Spleen (tissue), 11 donors: ENCODE measurements around the gene CDC42BPA. TPM values are rescaled to one million over a fixed set of nuclear protein-coding genes. Genes with fewer than 3 reads are reported as not detected.
"Not testable (repeated sequence)": the region's sequence is repeated elsewhere in the genome, so short reads cannot be mapped to it uniquely, and the experiment has no call there.

Experiments used
- DNase-seq: peaks from one replicate; pipeline ENCODE4 v3.0.0-alpha.2; 2020
- H3K27ac ChIP-seq, 8 donors: fragments of 200-600 bp; sonication (generic) in 7 of 8; 1 replicate in 4 of 8; 2 replicates in 4 of 8; pipeline versions ENCODE4 v1.5.0 to v1.8.0; 2016 to 2021; ENCODE audit warnings: inconsistent platforms in 4 of 8, mild to moderate bottlenecking in 4 of 8, moderate library complexity in 1 of 8
- H3K27me3 ChIP-seq, 7 donors: fragments of 200-600 bp; sonication (generic) in 6 of 7; replicated peaks in 1 of 7; 1 replicate in 4 of 7; 2 replicates in 3 of 7; pipeline versions ENCODE4 v1.5.0 to v1.8.0; 2016 to 2021; ENCODE audit warnings: inconsistent platforms in 3 of 7, mild to moderate bottlenecking in 1 of 7
- H3K36me3 ChIP-seq, 6 donors: fragments of 200-600 bp; sonication (generic) in 5 of 6; 1 replicate in 4 of 6; 2 replicates in 2 of 6; pipeline versions ENCODE4 v1.5.0 to v1.8.0; 2016 to 2021; ENCODE audit warnings: inconsistent platforms in 2 of 6
- H3K4me1 ChIP-seq, 6 donors: fragments of 200-600 bp; sonication (generic) in 5 of 6; 1 replicate in 3 of 6; 2 replicates in 3 of 6; pipeline versions ENCODE4 v1.5.0 to v1.8.0; 2016 to 2021; ENCODE audit warnings: inconsistent platforms in 3 of 6
- H3K4me3 ChIP-seq, 8 donors: fragments of 200-600 bp; sonication (generic) in 7 of 8; 1 replicate in 4 of 8; 2 replicates in 4 of 8; pipeline versions ENCODE4 v1.5.0 to v1.8.0; 2016 to 2021; ENCODE audit warnings: inconsistent platforms in 4 of 8, mild to moderate bottlenecking in 4 of 8, moderate library complexity in 2 of 8
- H3K9me3 ChIP-seq, 8 donors: fragments of 200-600 bp; sonication (generic) in 7 of 8; 1 replicate in 4 of 8; 2 replicates in 4 of 8; pipeline versions ENCODE4 v1.5.0 to v1.8.0; 2016 to 2021; ENCODE audit warnings: inconsistent platforms in 4 of 8
- CTCF ChIP-seq, 11 experiments: fragments of 200-600 bp in 7 of 11; fragments of 450-650 bp in 4 of 11; sonication (generic) in 4 of 11; IDR thresholded peaks in 8 of 11; conservative IDR thresholded peaks in 3 of 11; 1 replicate in 7 of 11; 2 replicates in 4 of 11; pipeline versions ENCODE4 v1.4.0 to v1.8.0; 2016 to 2021; ENCODE audit warnings: antibody characterized with exemption in 11 of 11, inconsistent platforms in 4 of 11, mild to moderate bottlenecking in 1 of 11
- POLR2A ChIP-seq, 3 donors: fragments of 450-650 bp; IDR thresholded peaks; one replicate each; pipeline ENCODE4 v1.5.1; 2017; ENCODE audit warnings: antibody characterized with exemption in 3 of 3, mild to moderate bottlenecking in 1 of 3
- POLR2AphosphoS5 ChIP-seq, 3 donors: sonication (generic); formaldehyde crosslinking; IDR thresholded peaks; one replicate each; pipeline ENCODE4 v1.5.1; 2017; ENCODE audit warnings: antibody characterized with exemption in 3 of 3
- WGBS, 5 donors: extraction: QIAGEN DNeasy Blood & Tissue Kit in 3 of 5; methylation state at CpG; one replicate each; pipeline versions ENCODE4 v1.1.5 to v1.1.7; 2013 to 2018; 5-methylcytosine and 5-hydroxymethylcytosine counted together
- intact Hi-C: fragments of 100-400 bp; cut with DNase I; formaldehyde crosslinking; loops from one replicate; pipeline ENCODE4 v1.15.0; 2023; ENCODE audit warnings: low total_unique reads
- polyA plus RNA-seq, 3 donors: library from polyadenylated mRNA; stranded (reverse); fragments of 200-250 nt; gene quantifications; one replicate each; pipeline ENCODE4 v1.2.1, GENCODE V29; 2013
- total RNA-seq, 7 donors: library from RNA; depleted of rRNA in 3 of 7; stranded (reverse); fragments of >200 nt in 3 of 7; fragmentation: NEBNext Ultra II Directional in 4 of 7; extraction: Animal tissue kit (Norgen Biotek cat#: 25700) in 4 of 7; gene quantifications; one replicate each; pipeline versions ENCODE4 v1.1.0 to v1.2.1, GENCODE V29; 2016 to 2021
- donor health status: healthy with polysubstance abuse.
- donor health status: DM: no; HTN: no; CAD: no; lungs with moderate emphysema.
- donor health status: DM: no; HTN: no; CAD: no.
- donor health status: Bipolar disorder and iron deficiency.
- donor health status: healthy.
- donor health status: DM: no; HTN: no; CAD: no.
- donor health status: DM: yes; HTN: yes; CAD: no.

Gene CDC42BPA
- total and polyA plus RNA-seq, 10 donors = 1.1 to 36.4 (median 27.6) TPM

GRCh38 chr1:227281371-227281770 is 36.9 kb downstream of the CDC42BPA start:
- H3K9me3 ChIP-seq = peaks cover 0 to 19% (median 12%) of the 10 kb centered on the region in 8 donors
- no peaks in the 10 kb centered on the region for H3K36me3 ChIP-seq
- intact Hi-C loops = no loop called here
- DNase-seq = no peak
- no peak overlapping the region for H3K4me3 ChIP-seq
- H3K27me3 ChIP-seq = no peaks in the 10 kb centered on the region
- WGBS, 5 donors = 76 to 86% (median 80%) methylated on average over 1 of the region's 1 CpG; no CpG with 5 or more reads in 1 of the 5 donors
- no peaks in the 10 kb centered on the region for H3K4me1 ChIP-seq
- TF ChIP-seq CTCF (IDR thresholded peaks at IDR 0.05 in 8 of 11, conservative IDR thresholded peaks at IDR 0.05 in 3 of 11) = no peak
- TF ChIP-seq POLR2AphosphoS5 (IDR thresholded peaks at IDR 0.05) = no peak
- no peak for TF ChIP-seq POLR2A (IDR thresholded peaks at IDR 0.05)
- H3K27ac ChIP-seq = no peak overlapping the region

- WGBS, 5 donors = 55 to 100% (median 89%) methylated on average over 1 of the region's 1 CpG
- Histone ChIP-seq H3K4me3 (no peak overlapping the region), H3K36me3 (no peaks in the 10 kb centered on the region), H3K9me3 (peaks cover 0 to 19% (median 8%) of the 10 kb centered on the region in 8 donors), H3K27ac (no peak overlapping the region), H3K27me3 (no peaks in the 10 kb centered on the region), H3K4me1 (no peaks in the 10 kb centered on the region)
- intact Hi-C loops = no loop called here
- no peak for DNase-seq
- TF ChIP-seq POLR2AphosphoS5 (IDR thresholded peaks at IDR 0.05) (no peak), POLR2A (IDR thresholded peaks at IDR 0.05) (no peak), CTCF (IDR thresholded peaks at IDR 0.05 in 8 of 11, conservative IDR thresholded peaks at IDR 0.05 in 3 of 11) (no peak)
These were observed 37.5 kb downstream of the CDC42BPA start for GRCh38 chr1:227280836-227281235.

GRCh38 chr1:227276156-227276693 is 42.1 kb downstream of the CDC42BPA start:
- not testable (repeated sequence) for DNase-seq

GRCh38 chr1:227273557-227273956 is 44.7 kb downstream of the CDC42BPA start:
- 0 to 36% (median 23%) methylated on average over 2 of the region's 2 CpGs for WGBS, 5 donors
- intact Hi-C loops = no loop called here
- no peak for DNase-seq

More at GRCh38 chr1:227276156-227276693, 42.1 kb downstream of the CDC42BPA start:
- H3K36me3 ChIP-seq, intact Hi-C loops, H3K4me3 ChIP-seq, H3K27ac ChIP-seq, H3K27me3 ChIP-seq, H3K4me1 ChIP-seq: not testable (repeated sequence)
- H3K9me3 ChIP-seq = peaks cover 0 to 13% (median 4%) of the 10 kb centered on the region in 8 donors
- WGBS, 5 donors = 89 to 98% (median 94%) methylated on average over 34 to 44 of the region's 44 CpGs

More at GRCh38 chr1:227273557-227273956, 44.7 kb downstream of the CDC42BPA start:
- no peak overlapping the region for H3K27ac ChIP-seq
- peaks cover 0 to 13% (median 4%) of the 10 kb centered on the region in 8 donors for H3K9me3 ChIP-seq
- no peak overlapping the region for H3K4me3 ChIP-seq
- H3K4me1 ChIP-seq = no peaks in the 10 kb centered on the region
- TF ChIP-seq POLR2A (IDR thresholded peaks at IDR 0.05) = no peak
- TF ChIP-seq CTCF (IDR thresholded peaks at IDR 0.05 in 8 of 11, conservative IDR thresholded peaks at IDR 0.05 in 3 of 11) = no peak
- TF ChIP-seq POLR2AphosphoS5 (IDR thresholded peaks at IDR 0.05) = no peak
- no peaks in the 10 kb centered on the region for H3K36me3 ChIP-seq
- no peaks in the 10 kb centered on the region for H3K27me3 ChIP-seq
